Muscle of leg (tissue), 16 donors: ENCODE data around the gene CAMSAP2. TPM values are rescaled to one million over a fixed set of nuclear protein-coding genes. Genes with fewer than 3 reads are reported as not detected.
A peak's percentile ranks its signal among the peaks of the same experiment; 100 is the strongest.

Experiments
- DNase-seq: peaks from one replicate; pipeline ENCODE4 v3.0.0; 2013
- H3K27ac ChIP-seq: one replicate; pipeline ENCODE4 v1.5.1; 2013; ENCODE audit warnings: mild to moderate bottlenecking, low read length, control low read depth
- H3K27me3 ChIP-seq: one replicate; pipeline ENCODE4 v1.6.1; 2013; ENCODE audit warnings: low read length; ENCODE audit not compliant: control insufficient read depth, insufficient read depth
- H3K36me3 ChIP-seq: one replicate; pipeline ENCODE4 v1.6.1; 2013; ENCODE audit warnings: low read length; ENCODE audit not compliant: control insufficient read depth, insufficient read depth
- H3K4me1 ChIP-seq: one replicate; pipeline ENCODE4 v1.6.1; 2013; ENCODE audit warnings: low read length; ENCODE audit not compliant: control insufficient read depth, insufficient read depth
- H3K4me3 ChIP-seq: one replicate; pipeline ENCODE4 v1.5.1; 2013; ENCODE audit warnings: low read length, control low read depth
- H3K9me3 ChIP-seq: replicated peaks from 2 replicates; pipeline ENCODE4 v1.6.1; 2013; ENCODE audit warnings: low read depth, low read length; ENCODE audit not compliant: control insufficient read depth
- WGBS: methylation state at CpG from one replicate; pipeline ENCODE4 v1.1.5; 2013; ENCODE audit warnings: missing lambda C conversion rate; ENCODE audit not compliant: insufficient coverage; 5-methylcytosine and 5-hydroxymethylcytosine counted together
- long read RNA-seq, 11 donors: transcript quantifications; one replicate each; lab custom pipeline, GENCODE V29; 2026
- polyA plus RNA-seq, 8 donors: library from polyadenylated mRNA; unstranded; fragments of 120-200 nt; gene quantifications; one replicate each; pipeline versions ENCODE4 v1.2.1 to v1.2.3, GENCODE V29; 2013; ENCODE audit warnings: inconsistent platforms in 1 of 8, low replicate concordance in 1 of 8; ENCODE audit not compliant: insufficient read length in 8 of 8, insufficient read depth in 1 of 8
- total RNA-seq: library from RNA; stranded (reverse); fragments of 120-200 nt; gene quantifications from one replicate; pipeline ENCODE4 v1.2.4, GENCODE V29; 2013

Gene CAMSAP2
- total RNA-seq: 36.0 TPM
- 10 to 100 TPM; 14.0 to 27.4 (median 18.8) TPM for polyA plus RNA-seq
- long read RNA-seq, donor 1: 0 reads
- long read RNA-seq, donor 2: 0 reads
- long read RNA-seq, donor 3: 0 reads
- long read RNA-seq, donor 4: 0 reads
- long read RNA-seq, donor 5, partial matches to known transcripts: 0 of 1 reads
- long read RNA-seq, donor 5, other reads (novel, unspliced or antisense): 0 of 1 reads
- long read RNA-seq, donor 6, full-length matches to known transcripts: 1 of 1 reads
- long read RNA-seq, donor 6, partial matches to known transcripts: 0 of 1 reads
- long read RNA-seq, donor 6, other reads (novel, unspliced or antisense): 0 of 1 reads
- long read RNA-seq, donor 7: 0 reads
- long read RNA-seq, donor 8: 0 reads
- long read RNA-seq, donor 9: 0 reads
- long read RNA-seq, donor 10, full-length matches to known transcripts: 2 of 2 reads
- long read RNA-seq, donor 10, partial matches to known transcripts: 0 of 2 reads
- long read RNA-seq, donor 10, other reads (novel, unspliced or antisense): 0 of 2 reads
- long read RNA-seq, donor 11: 0 reads

GRCh38 chr1:200738327-200738948, at the start of gene CAMSAP2:
CAMSAP2 (plus strand) TSS chr1:200738893; CDS start chr1:200739828, 935 bp downstream.
- 0% methylated on average over 4 of the region's 33 CpGs for WGBS
- peak within 1 kb of the TSS; percentile 99 for H3K27ac ChIP-seq
- H3K4me3 ChIP-seq: peak within 1 kb of the TSS; percentile 87
- no peaks in the 10 kb centered on the region for H3K27me3 ChIP-seq
- peaks cover 8% of the 10 kb centered on the region for H3K4me1 ChIP-seq
- DNase-seq: peak; percentile 97
- H3K9me3 ChIP-seq: no peaks in the 10 kb centered on the region
- no peaks in the 10 kb centered on the region for H3K36me3 ChIP-seq

DNA sequence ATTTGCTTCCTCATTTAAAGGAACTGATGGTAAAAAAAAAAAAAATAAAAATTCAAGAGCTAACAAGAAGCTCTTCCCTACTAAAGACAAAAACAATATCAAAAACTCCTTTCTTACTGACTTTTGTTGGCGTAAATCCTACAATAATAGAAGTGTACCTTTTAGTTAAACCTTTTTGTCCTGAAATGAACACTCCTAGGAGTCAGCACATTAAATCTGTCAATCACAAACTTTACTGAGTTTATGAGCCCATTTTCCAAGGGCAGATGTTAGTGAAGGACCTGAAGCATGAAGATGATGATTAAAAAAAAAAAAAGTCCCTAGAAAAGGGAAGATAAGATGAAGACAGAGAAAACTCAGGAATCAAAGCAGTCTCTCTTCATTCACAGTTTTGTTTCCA, 46.4 kb upstream of the CAMSAP2 start:
- H3K9me3 ChIP-seq: no peaks in the 10 kb centered on the region
- H3K36me3 ChIP-seq: no peaks in the 10 kb centered on the region
- no peaks in the 10 kb centered on the region for H3K27me3 ChIP-seq
- no CpG with 5 or more reads among the region's 1 CpG for WGBS
- no peak for DNase-seq
- H3K4me1 ChIP-seq: no peaks in the 10 kb centered on the region
- H3K27ac ChIP-seq: no peak overlapping the region
- no peak overlapping the region for H3K4me3 ChIP-seq

DNA sequence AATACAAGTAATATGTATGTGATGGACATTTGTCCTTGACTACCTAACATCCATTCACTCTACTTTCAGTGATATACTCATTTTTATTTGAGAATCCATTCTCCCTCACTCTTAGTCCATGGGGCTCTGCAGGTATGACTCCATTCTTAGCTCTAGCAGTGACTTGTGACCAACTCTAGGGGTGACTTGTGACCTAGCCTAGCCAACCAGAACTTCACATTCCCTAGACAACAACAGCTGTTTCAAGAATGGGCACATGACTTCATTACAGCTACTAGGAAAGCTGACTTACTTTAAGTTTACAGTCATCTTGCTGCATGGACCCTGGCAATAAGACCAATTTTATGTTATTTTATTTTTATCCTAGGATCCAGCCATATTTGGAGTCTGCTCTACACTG, 45.4 kb upstream of the CAMSAP2 start:
- H3K4me3 ChIP-seq: no peak overlapping the region
- no peaks in the 10 kb centered on the region for H3K9me3 ChIP-seq
- H3K36me3 ChIP-seq: no peaks in the 10 kb centered on the region
- H3K4me1 ChIP-seq: no peaks in the 10 kb centered on the region
- H3K27ac ChIP-seq: no peak overlapping the region
- no peaks in the 10 kb centered on the region for H3K27me3 ChIP-seq
- no peak for DNase-seq

DNA sequence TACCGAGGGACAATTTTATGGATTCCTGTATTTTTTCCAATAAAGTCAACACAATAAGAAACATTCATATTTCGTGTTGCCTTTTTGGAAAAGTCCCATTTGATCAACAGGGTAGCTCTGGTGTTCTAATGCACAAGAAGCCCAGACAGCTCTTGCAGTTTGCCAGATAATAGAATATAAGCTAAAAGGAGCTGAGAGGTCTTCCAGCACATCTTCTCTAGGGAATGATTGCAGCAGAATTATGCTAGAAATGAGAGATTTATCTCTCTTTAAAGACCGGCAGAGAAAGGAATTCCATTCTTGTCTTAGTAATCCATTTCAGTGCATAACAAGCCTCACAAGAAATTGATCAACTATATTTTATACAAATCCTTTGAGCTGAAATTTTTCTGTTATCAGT, 44.0 kb upstream of the CAMSAP2 start:
- no CpG with 5 or more reads among the region's 3 CpGs for WGBS
- Histone ChIP-seq H3K4me3 (no peak overlapping the region), H3K9me3 (no peaks in the 10 kb centered on the region), H3K36me3 (no peaks in the 10 kb centered on the region), H3K27ac (no peak overlapping the region), H3K27me3 (no peaks in the 10 kb centered on the region), H3K4me1 (no peaks in the 10 kb centered on the region)
- DNase-seq: peak; percentile 52

DNA sequence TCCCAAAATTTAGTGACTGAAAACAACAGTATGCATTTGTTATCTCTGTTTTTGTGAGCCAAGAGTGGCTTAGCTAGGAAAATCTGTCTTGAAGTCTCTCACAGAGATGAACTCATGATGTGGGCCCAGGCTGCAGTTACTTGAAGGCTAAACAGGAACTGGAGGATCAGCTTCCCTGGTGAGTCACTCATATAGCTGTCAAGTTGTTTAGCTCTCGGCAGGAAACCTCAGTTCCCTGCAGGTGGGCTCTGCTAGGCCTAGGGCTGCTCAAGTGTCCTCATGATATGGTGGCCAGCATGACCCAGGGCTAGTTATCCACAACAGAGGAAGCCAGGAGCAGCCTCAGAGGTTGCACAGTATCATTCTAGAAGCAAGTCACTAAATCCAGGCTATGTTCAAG, 38.8 kb upstream of the CAMSAP2 start:
- WGBS: 55% methylated on average over 1 of the region's 1 CpG
- H3K36me3 ChIP-seq: no peaks in the 10 kb centered on the region
- H3K27me3 ChIP-seq: no peaks in the 10 kb centered on the region
- H3K4me1 ChIP-seq: no peaks in the 10 kb centered on the region
- no peak overlapping the region for H3K4me3 ChIP-seq
- no peaks in the 10 kb centered on the region for H3K9me3 ChIP-seq
- H3K27ac ChIP-seq: no peak overlapping the region
- DNase-seq: no peak

DNA sequence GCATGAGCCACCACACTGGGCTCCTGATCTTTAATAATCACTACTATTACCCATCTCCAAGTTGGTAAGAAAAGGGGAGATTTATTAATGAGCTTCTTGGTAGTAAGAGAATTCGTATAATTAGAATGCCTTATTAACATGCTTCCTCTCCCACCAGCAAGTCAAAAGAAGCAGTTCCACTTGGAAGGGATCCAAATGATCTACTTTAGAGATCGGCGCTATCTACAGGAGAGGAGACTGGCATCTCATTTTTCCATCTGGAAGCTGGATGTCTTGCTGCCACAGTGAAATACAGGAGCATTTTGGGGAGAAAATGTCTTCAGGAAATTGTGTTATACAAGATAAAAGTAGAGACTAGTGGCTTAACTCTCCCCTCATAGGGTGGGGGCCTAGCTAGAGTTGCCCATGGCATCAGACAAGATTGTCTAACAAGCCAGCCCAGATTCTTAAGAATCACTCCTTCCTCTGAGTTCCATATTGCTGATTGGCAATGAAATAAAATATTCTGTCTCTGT, 33.6 kb upstream of the CAMSAP2 start:
- Histone ChIP-seq H3K4me3 (no peak overlapping the region), H3K9me3 (no peaks in the 10 kb centered on the region), H3K27ac (no peak overlapping the region), H3K27me3 (no peaks in the 10 kb centered on the region), H3K36me3 (no peaks in the 10 kb centered on the region), H3K4me1 (no peaks in the 10 kb centered on the region)
- WGBS: no CpG with 5 or more reads among the region's 3 CpGs
- no peak for DNase-seq

DNA sequence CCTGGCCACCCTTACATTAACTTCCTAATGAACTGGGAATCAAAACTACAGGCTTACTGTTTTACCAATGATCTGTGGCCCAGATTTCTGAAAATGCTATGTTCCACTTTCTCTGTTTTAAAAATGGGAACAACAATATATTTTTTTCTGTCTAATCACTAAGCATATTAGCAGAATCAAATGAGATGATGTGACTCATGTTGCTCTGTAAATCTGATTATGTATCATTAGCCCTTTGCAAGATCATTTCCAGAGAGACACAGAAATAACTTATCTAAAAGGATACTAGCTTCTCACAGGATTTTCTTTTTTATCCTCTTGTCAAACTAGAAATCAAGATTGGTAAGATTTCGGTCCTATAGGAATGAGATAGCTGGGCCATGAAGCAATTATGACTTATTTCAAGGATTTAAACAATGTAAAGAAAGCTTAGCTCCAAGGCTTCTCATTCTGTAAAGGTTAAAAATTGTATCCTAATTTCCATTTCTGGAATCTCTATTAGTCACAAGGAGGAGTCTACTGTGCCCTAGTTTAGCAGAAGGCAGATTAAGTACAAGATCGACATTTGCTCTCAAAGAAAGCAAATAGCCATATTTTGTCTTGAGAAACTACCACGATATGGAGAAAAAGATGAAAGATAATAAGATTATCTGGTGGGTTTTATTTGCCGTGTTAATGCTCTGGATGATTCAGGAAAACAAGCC, 32.4 kb upstream of the CAMSAP2 start:
- no CpG with 5 or more reads among the region's 4 CpGs for WGBS

DNA sequence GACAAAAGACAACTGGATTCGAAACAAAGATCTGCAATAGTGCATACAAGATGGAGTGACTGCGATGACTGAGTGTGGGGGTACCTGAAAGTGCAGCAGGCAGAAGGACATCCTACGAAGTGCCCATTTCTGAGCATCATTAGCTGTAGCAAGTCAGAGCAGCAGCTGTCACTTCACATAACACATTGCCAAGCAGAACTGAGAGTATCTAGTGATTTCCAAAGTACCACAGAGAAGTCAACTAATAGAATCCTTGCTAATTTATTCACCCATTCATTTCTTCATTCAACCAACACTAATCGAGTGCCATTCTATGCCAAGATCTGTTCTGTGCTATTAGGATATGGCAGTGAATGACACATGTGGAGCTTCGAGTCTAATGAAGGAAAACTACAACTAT, 31.6 kb upstream of the CAMSAP2 start:
- Histone ChIP-seq H3K4me3 (no peak overlapping the region), H3K27me3 (no peaks in the 10 kb centered on the region), H3K27ac (no peak overlapping the region), H3K9me3 (no peaks in the 10 kb centered on the region), H3K4me1 (no peaks in the 10 kb centered on the region), H3K36me3 (no peaks in the 10 kb centered on the region)
- DNase-seq: no peak
- WGBS: 95% methylated on average over 3 of the region's 5 CpGs

More for the DNA sequence above, 32.4 kb upstream of the CAMSAP2 start:
- peak; percentile 7 for DNase-seq
- no peaks in the 10 kb centered on the region for H3K9me3 ChIP-seq
- H3K4me3 ChIP-seq: no peak overlapping the region
- H3K27me3 ChIP-seq: no peaks in the 10 kb centered on the region
- no peaks in the 10 kb centered on the region for H3K36me3 ChIP-seq
- H3K4me1 ChIP-seq: no peaks in the 10 kb centered on the region
- H3K27ac ChIP-seq: no peak overlapping the region

- Histone ChIP-seq H3K36me3 (no peaks in the 10 kb centered on the region), H3K9me3 (no peaks in the 10 kb centered on the region), H3K27me3 (no peaks in the 10 kb centered on the region), H3K27ac (no peak overlapping the region), H3K4me1 (no peaks in the 10 kb centered on the region), H3K4me3 (no peak overlapping the region)
- DNase-seq: no peak
These were observed 30.5 kb upstream of the CAMSAP2 start for GRCh38 chr1:200708161-200708560.

DNA sequence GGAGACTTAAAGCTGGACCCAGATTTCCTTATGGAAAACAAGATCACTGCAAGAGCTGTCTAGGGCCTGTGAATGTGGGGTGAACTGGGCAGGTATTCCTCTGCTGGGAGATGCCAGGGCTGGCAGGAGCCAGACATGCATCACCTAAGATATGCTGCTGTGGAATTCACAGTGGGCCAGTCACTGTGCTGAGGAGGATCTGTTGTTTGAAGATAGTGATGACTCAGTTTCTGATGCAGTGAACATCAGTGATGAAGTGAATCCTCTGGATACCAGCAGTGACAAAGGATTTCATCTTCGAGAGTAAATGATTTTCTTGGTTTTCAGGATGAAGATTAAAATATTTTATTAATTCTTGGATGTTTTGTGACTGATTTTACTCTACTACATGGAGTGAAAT, 29.9 kb upstream of the CAMSAP2 start:
- H3K36me3 ChIP-seq: no peaks in the 10 kb centered on the region
- no peaks in the 10 kb centered on the region for H3K27me3 ChIP-seq
- DNase-seq: no peak
- no peaks in the 10 kb centered on the region for H3K4me1 ChIP-seq
- H3K4me3 ChIP-seq: no peak overlapping the region
- no CpG with 5 or more reads among the region's 1 CpG for WGBS
- H3K27ac ChIP-seq: no peak overlapping the region
- no peaks in the 10 kb centered on the region for H3K9me3 ChIP-seq
